IPS-NIHi7 (cell line): ENCODE results near the gene FTCD.
A peak's percentile ranks its signal among the peaks of the same experiment; 100 is the strongest.
"Not testable (repeated sequence)": the region's sequence is repeated elsewhere in the genome, so short reads cannot be mapped to it uniquely, and the experiment has no call there.

Experiments
- DNase-seq: peaks from one replicate; pipeline ENCODE4 v3.0.0; 2012; ENCODE audit warnings: mixed read lengths; ENCODE audit errors: extremely low spot score

The FTCD gene, protein sequence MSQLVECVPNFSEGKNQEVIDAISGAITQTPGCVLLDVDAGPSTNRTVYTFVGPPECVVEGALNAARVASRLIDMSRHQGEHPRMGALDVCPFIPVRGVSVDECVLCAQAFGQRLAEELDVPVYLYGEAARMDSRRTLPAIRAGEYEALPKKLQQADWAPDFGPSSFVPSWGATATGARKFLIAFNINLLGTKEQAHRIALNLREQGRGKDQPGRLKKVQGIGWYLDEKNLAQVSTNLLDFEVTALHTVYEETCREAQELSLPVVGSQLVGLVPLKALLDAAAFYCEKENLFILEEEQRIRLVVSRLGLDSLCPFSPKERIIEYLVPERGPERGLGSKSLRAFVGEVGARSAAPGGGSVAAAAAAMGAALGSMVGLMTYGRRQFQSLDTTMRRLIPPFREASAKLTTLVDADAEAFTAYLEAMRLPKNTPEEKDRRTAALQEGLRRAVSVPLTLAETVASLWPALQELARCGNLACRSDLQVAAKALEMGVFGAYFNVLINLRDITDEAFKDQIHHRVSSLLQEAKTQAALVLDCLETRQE

DNA sequence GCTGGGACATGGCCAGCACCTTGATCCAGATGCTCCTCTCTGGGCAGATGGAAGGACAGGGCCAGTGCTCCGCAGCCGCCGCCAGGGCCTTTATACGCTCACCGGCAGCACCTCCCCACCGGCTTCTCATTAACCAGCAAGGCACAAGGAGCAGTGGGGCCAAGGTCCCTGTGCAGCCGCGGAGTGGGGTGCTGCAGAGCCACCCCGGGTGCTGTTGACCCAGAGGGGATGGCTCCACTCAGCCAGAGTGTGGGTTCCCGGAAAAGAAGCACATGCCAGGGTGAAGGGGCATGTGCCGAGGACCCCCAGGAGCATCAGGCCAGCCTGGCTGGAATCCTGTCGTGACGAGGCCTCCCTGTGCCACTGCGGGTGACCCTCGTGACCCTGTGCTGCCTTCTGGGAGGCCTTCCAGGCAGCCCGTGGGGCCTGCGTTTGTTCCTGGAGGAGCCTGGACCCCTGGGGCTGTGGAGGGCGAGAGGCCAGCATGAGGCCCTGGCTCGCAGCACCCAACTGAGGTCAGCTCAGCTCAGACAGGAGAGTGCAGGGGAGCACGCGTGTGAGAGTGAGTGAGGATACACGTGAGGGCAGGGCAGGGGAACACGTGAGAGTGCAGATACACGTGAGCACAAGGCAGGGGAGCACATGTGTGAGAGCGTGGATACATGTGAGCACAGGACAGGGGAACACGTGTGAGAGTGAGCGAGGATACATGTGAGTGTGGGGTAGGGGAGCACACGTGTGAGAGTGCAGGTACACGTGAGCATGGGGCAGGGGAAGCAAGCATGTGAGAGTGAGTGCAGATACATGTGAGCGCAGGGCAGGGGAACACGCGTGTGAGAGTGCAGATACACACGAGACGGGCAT is at the start of gene FTCD:
TSS of gene FTCD (minus strand) at position 66 of the 864 bp plus-strand sequence. CDS start at position 10, 56 bp downstream.
- DNase-seq = no peak

DNA sequence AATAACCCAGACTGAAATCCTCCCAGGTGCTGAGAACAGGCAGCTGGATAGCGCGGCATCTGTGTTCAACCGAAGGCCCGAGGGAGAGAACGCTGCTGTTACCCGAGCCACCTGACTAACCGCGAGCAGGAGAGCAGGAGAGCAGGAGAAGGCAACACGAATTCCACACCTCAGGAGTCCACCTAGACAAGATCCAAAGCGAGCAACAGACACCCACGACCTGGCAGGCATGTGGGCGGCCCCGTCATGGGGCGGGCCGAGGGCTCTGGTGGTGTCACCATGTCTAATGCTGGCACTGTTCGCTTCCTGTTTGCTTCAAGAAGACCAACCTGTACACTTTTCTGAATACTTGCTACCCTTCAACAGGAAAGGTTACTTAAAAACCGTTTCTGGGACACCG is 49.8 kb upstream of the FTCD start:
- DNase-seq = no peak

DNA sequence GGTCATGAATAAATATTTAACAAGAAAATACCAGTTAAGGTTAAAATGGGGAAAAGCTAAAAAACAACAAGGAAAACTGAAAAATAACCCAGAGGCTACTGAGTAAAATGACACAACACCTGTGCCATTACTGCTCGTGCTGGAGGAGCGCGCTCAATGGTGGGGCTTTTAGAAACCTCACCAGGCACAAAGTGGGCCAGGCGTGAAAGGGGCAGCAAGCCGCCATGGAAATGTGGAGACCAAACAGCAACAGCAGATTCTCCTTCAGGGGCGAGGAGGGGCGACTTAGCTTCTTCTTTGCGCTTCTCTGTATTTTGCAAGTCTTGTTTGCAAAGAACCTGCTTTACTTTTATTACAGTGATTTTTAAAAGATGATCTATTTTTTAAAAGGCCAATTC is 47.8 kb upstream of the FTCD start:
- no peak for DNase-seq

DNA sequence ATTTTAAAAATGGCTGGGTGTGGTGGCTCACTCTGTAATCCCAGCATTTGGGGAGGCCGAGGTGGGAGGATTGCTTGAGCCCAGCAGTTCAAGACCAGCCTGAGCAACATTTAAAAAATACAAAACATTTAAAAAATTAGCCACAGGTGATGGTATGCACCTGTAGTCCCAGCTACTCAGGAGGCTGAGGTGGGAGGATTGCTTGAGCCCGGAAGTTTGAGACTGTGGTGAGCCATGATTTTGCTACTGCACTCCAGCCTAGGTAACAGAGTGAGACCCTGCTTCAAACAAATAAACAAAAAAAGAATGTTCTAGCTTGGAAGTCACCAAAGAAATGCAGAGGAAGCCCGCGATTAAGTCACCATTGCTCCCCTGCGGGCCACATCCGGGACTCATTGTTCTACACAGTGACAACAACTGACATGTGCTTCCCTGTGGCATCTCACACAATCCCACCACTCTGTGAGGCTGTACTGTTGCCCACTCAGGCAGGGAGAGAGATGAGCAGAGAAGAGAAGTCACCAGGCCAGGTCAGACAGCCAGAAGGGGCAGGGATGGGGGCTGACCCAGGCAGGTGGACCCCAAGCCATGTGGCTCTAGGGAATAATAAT is 47.3 kb upstream of the FTCD start:
- no peak for DNase-seq

DNA sequence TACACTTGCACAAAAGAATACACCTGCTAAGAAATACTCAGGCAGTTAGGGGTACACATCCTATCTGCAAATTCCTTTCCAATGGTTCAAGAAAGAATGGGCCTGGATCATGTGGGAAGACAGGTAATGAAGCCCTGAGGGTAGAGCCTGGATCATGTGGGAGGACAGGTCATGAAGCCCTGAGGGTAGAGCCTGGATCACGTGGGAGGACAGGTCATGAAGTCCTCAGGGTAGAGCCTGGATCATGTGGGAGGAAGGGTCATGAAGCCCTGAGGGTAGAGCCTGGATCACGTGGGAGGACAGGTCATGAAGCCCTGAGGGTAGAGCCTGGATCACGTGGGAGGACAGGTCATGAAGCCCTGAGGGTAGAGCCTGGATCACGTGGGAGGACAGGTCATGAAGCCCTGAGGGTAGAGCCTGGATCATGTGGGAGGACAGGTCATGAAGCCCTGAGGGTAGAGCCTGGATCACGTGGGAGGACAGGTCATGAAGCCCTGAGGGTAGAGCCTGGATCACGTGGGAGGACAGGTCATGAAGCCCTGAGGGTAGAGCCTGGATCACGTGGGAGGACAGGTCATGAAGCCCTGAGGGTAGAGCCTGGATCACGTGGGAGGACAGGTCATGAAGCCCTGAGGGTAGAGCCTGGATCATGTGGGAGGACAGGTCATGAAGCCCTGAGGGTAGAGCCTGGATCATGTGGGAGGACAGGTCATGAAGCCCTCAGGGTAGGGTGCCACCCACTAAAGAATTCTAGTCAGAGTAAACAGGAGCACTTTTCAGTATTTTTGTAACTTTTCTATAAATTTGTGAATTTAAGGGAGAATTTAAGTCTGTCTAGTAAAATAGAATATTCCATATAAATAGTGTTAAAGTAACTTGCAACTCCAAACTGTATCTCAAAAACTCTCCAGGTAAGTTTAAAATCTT is 45.8 kb upstream of the FTCD start:
- not testable (repeated sequence) for DNase-seq

DNA sequence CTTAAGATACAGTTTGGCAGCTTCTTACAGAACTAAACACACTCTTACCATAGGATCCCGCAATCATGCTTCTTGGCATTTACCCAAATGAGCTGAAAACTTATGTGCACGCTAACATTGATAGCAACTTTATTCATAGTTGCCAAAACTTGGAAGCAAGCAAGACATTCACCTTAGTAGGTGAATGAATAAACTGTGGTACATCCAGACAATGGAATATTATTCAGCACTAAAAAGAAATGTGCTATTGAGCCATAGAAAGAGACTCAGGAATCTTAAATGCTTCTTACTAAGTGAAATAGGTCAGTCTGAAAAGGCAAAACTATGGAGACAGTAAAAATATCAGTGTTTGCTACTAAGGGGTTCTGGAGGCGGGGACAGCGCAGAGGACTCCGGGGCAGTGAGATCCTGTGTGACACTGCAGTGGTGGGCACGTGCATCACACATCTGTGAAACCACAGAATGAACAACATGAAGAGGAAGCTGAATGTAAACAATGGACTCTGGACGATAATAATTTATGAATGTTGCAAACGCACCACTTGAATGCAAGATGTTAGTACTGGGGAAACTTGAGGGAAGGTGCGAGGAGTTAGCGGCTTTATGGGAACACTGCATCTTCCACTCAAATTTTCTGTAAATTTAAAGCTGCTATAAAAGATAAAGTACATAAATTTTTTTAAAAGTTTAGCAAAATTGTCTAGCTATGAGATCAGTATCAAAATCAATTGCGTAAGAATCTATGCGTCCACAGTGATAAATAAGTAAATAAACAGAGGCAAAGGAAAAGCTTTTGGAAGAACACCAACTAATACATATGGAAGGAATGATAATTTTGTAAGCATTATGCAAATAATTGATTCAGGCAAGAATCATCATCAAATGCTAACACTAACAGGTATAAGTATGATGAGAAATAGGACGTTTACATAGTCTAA is 44.3 kb upstream of the FTCD start:
- no peak for DNase-seq

DNA sequence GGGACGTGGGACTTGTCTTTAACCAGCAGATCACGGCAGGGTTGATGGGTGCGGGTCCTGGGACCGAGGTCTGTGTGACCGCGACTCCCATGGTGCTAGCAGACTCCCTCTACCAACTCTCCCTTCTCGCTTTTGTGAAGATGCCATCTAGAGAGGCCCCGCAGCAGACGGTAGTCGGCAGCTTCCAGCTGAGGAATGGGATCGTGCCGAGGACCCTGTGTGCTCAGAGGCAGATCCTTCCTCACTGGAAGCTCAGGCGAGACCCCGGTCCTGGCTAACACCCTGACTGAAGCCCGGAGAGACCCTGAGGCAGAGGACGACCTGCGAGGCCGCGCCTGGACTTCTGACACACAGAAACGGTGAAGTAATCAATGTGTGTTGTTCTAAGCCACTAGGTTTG is 41.4 kb upstream of the FTCD start:
- DNase-seq = no peak

DNA sequence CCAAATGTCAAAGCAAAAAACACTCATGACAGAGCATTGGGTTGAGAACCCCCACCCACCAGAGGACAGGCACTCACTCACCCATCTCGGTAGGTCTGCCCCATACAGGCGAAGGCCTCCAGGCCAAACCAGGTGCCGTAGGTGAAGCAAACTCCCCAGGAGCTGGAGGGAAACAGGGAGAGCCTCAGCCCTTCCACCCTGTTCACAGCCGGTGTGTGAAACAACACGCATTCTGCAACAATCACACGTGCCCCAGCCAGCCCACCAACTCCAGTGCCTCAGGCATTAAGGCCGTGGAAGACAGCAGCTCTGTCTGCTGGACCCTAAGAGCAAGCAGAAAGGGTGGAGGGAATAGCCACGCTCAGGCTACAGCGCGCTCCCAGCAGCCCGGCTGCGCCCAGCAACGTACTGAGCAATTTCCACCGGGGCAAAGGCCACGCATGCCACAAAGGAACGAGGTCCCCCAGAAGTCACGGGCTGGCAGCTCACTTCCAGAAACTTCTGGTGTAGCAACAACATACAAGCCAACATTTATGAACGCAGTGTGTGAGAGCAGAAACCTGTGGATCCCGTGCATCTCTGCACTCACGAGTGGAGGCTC is 40.3 kb upstream of the FTCD start:
- DNase-seq = no peak

DNA sequence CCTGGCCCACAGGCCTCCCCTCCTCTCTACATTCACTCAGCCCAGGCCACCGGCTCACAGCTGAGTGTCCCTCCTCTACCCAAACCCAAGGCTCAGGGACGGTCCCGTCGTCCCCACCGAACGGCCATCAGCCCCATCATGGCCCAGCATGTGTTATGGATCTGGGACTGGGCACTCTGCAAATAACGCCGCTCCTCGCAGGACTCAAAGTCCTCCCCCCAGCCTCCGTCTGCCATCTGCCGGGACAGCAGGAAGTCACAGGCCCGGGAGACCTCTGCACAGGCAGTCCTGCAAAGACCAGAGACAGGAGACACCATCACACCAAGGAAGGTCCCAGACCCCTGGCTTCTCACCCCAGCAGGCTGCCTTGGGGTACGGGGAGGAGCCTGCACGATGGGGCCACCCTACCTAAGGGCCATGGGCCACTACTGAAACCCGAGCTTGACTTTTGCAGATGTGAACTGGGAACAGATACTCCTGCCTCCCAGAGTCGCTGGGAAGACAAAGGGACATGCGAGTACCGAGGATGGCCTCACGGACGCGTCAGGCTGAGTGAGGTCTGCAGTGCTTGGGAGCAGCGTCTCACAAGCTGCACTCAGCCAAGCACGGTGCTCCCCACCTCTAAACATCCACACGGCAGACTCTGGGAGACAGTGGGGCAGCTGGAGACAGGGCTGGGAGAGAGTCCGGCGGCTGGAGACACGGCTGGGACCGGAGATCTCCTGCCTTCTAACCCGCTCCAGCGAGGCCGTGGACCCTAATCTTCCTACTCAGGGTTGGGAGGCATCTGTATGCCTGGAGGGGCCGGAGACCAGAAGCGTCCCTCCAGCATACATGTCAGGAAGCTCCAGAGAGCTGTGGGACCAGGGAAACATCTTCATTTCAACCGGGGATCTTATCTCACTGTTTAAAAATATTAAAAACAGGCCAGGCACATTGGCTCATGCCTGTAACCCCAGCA is 39.3 kb upstream of the FTCD start:
- no peak for DNase-seq

DNA sequence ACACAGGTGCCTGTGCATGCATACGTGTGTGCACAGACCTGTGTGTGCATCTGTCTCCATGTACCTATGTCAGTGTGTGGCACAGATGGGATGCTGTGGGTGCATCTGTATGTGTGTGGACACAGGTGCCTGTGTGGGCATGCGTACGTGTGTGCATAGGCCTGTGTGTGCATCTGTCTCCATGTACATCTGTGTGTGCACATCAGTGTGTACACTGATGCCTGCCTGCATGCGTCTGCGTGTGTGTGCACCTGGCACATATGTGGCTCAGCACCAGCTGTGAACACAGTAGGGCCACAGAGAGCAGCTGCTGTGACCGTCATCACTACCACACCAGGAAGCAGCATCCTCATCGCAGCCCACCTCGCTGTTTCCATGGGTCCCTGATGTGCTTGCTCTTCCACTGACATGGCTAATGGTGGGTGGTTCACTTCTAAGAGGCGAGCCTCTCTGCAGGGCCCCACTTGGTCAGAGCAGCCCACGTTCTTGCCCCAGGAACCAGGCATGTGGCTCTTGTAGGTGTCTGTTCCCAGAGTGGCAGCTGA is 38.5 kb upstream of the FTCD start:
- no peak for DNase-seq

DNA sequence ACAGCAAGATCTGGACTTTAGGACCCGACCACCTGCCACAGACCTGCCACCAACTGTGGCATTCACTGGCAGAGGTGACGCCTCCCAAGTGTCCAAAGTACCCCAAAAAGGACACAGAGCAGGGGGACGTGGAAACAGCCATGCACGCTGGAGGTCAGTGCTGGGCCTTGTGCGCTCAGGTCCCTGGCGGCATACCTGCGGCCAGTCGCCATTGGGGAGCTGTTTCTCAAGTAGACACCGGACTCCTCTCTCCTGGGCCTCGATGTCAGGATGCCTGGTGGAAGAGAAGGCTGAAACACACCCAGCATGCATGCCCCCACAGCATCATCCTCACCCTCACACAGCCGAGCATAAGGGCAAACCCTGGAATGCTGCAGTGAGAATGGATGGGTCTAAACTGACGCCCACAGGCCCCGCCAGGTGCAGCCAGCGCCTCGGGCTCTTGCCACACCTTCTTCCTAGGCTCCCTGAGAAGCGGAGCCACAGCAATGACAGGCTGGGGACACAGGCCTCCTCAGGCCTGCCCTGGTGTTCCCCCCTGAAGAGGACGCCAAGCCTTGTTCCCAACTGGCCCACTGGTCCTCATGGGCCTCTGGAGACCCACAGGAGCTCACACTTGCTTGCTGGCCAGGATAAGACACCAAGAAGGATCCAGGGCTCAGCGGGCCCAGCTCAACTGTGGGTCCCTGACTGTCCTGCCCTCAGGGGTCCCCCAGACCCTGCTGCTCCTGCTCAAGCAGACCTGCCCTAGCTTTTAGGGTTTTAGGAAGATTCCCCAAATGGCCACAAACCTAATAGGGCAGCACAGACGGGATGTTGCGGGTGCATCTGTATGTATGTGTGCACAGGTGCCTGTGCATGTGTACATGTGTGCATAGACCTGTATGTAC is 36.6 kb upstream of the FTCD start:
- no peak for DNase-seq

DNA sequence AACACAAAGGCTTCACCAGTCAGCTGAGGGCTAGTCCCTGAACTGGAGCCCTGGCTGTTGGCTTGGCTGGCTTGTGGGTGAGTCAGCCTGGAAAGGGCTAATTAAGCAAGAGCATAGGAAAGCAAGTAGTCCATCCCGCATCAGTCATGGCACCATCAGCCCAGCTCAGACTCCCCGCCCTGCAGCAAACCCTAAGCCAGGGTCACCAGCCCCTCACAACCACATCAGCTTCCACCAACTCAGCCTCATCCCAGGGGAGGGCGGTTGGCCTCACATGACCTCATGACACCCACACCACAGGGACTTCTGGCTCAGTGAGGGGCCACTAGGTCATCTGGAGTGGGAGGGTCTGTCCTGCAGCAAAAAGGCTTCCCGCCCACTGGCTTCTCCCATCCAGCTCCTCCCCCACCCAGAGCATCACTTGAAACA is 35.9 kb upstream of the FTCD start:
- no peak for DNase-seq

DNA sequence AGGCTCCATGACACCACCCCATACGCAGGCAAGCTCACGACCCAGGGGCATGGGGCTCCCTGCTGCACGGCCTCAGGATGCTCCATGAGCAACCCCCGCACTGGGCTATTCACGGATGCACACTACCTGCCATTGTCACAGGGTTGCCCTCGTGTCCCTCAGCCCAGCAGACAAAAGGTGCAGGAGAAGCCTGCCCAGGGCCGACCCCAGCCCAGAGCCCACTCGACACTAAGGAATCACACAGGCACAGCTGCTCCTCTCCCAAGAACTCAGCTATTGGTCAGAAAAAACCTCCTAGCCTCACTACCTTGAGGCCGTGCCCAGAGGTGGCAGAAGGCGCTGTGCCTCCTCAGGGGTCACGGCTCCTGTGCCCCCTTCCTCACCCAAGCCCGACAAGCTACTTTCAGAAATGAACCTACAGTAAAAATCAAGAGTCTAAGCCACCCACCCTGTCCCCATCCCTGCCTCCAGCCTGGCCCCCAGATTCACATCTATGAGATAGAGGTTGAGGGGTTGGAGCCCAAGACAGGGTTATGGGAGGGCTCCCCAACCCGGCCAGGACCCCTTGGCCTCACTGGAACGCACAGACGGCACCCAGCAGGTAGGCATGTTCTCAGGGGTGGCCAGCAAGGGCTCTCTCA is 35.2 kb upstream of the FTCD start:
- no peak for DNase-seq

DNA sequence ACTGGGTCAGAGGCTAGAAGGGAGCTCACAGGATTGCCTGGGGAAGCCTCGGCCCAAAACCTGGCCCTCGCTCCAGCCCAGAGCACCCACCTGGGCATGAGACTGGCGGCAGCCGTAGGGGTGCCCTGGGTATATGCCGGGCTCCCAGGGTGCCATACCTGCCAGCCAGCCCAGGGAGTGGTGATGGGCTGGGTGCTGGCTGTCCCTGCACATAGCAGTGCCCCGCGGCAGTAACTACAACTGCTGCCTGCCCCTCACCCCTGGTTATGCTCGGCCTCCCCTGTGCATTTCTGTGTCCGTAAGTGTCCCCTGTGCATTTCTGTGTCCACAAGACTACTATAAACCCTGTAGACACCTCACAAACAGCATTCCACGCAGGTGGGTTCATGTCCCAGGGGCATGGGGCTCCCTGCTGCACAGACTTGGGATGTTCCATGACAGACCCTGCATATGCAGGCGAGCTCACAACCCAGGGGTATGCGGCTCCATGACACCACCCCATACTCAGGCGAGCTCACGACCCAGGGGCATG is 34.6 kb upstream of the FTCD start:
- no peak for DNase-seq

DNA sequence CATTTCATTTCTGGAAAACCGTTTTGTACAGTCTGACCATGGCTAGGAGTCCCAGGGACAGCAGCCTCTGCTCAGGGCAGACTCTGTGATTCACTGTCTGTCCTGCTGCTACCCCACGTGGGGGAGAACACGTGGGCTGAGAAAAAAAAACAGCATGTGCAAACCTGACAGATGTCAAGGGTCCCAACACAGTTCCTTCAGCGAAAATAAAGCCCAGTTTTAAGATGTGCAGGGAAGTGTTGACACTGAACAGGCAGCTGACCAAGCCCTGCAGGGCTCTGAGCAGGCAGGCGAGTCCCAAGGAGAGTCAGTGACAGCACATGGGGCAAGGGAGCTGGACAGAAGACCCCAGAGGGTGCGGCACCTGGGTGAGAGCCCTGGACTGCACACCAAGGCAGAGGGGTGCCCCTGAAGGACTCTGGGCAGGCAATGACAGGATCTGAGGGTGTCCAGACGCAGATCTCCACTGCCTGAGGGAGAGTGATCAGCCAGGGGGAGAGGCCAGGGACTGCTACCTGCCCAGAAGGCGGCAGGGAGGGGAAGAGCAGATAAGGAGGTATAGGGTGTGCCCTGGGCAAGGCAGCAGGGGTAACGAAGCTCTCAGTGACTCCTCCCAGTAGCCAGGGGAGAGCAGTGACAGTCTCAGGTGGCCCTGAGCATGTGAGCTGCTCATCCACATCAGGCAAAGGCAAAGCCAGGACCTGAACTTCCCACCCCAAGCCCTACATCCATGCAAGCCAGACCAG is 34.0 kb upstream of the FTCD start:
- DNase-seq = peak; percentile 6
